Left hindlimb (tissue), 1 donor: ENCODE measurements around the gene HMX1.

ENCODE experiments used
- DNase-seq: peaks from one replicate; pipeline ENCODE4 v3.0.0-alpha.2; 2018

Gene HMX1

GRCh38 chr4:8891646-8892555, 20.3 kb upstream of the HMX1 start:
- DNase-seq: no peak

- no peak for DNase-seq
These were observed 19.6 kb upstream of the HMX1 start for GRCh38 chr4:8891255-8891645.

DNA sequence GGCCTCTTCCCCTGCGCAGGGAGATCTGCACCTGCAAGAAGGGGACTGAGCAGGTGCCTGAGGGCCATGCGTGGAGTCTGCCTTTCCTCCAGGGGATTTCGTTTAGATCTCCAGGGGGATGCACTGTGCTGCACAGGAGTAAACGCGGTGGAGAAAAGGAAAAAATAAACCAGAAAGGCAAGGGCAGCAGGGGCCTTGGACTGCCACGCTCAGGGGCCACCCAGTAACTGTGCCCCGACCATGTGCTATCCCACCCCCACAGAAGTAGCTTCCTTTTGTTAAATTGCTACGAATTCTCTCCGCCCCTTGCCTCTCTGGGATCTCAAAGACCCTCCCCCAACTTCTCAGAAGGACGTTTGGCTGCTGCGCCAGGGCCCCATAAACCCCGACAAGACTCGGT, 17.2 kb upstream of the HMX1 start:
- DNase-seq: no peak

DNA sequence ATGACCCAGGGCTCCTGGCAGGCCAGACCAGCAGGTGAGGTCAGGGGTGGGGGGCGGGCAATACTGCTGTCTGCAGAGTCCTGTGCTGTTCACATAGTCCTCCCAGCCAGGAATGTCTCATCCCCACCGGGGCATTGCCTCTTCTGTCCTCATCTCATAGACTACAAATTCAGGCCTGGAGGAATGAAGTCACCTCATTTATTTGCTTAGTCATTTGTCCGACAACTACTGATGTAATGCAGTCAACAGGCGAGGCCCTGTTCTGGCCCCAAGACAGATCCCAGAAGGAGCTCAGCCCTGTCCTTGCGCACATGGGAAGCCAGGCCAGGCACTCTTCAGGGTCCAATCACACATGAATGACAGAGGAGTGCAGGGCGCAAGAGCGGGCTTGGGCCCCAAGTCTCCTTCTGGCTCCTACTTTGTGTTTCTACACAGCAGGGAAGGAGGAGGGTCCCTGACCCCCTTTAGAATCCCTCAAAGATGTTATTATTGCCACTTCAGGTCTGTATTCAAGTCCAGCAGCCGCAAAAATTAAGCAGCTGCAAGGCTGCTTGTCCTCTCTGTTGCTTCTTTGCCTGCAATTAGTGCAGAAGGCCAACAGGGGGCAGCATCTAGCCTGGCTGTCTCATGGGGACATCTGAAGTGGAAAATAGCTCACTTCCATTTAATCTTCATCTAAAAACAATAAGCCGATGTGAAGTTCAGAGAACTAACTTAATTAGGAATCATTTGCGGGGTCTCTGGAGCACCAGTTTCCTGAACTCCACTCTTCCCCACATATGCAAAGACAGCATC, 15.2 kb upstream of the HMX1 start:
- DNase-seq: no peak

- DNase-seq: no peak
These were observed 10.6 kb upstream of the HMX1 start for GRCh38 chr4:8882239-8882638.

GRCh38 chr4:8880851-8881250, 9.2 kb upstream of the HMX1 start:
- no peak for DNase-seq

DNA sequence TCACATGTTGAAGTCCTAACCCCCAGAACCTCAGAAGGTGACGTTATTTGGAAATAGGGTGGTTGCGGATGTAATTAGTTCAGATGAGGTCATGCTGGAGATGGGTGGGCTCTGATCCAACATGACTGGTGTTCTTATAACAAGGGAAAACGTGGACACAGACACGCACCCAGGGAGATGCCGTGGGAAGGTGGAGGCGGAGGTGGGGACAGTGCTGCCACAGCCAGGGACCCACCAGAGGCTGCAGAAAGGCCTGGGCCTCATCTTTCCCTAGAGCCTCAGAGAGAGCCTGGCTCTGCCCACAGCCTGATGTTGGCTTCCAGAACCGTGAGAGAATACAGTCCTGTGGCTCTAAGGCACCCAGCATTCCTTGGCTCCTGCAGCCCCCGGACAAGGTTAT, 7.9 kb upstream of the HMX1 start:
- DNase-seq: no peak

- no peak for DNase-seq
These were observed 6.8 kb upstream of the HMX1 start for GRCh38 chr4:8878421-8878820.

GRCh38 chr4:8877780-8878040, 6.1 kb upstream of the HMX1 start:
- no peak for DNase-seq

DNA sequence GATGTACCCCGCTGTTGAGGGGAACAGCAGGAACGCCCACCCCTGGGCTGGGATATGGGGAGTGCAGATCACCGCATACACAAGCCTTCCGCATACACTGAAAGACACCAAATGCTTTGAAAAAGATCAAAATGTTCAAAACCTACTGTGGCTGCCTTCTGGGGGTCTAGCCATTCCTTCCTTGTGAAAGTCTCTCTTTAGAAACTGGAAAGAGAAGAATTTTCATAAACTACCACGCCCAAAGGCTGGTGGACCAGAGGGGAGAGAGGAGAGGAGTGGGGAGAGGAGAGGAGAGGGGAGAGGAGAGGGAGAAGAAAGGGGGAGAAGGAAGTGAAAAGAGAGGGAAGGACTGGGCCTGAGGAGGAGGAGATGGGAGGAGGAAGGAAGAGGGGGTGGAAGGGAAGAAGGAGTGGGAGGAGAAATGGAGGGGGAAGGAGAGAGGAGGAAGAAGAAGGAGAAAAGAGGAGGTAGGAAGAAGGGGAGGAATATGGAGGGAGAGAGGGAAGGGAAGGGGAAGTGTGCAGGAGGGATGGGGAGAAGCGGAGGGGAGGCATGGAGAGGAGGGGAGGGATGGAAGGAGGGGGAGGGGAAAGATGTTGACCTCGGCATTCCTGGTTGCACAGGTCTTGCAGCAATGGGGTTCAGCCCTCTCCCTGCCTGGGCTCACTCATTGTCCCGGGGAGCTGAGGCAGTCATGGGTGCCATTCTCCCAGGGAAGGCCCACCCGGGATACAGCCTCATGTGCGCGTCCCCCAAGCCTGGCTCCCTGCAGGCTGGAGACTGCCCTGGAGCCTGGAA, 5.5 kb upstream of the HMX1 start:
- DNase-seq: no peak

- DNase-seq: no peak
These were observed 3.4 kb upstream of the HMX1 start for GRCh38 chr4:8874896-8875680.

DNA sequence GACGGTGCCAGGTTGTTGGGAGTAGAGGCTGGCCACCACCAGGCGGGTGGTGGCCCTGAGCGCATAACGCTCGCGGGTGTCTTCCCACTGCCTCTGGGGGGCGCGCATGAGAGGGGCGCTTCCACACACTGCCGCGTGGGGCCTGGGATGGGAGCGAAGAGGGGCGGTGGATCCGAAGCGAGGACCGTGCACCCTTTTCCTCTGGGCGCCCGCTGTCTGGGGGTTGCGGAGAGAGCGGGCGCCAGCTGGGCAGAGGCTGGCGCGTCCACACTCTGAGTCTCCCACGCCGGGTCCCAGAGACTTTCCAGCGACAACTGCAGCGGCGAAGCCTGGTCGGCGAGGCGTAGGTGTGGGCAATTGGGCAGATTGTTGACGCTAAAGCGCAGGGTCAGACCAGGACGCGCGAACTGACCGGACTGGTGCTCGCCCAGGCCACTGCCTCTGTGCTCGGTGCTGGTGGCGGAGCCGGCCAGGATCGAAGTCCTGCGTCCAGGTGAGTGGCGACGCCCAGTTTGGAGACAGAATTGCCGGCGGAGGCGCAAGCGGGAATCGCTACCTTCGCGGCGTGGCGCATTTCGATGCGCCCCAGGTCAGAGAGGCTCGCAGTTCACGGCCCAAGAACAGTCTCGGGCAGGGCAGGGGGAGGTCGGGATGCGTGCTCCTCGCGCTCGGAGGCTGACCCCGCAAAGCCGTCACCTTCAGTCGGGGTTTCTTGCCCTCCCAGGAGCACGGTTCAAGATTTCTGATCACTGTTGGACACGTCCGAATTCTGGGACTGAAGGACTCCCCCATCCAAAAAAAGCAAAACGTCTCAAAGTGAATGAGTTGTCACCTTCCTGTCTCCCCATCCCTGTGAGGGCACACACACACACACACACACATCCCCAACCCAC, 2.6 kb upstream of the HMX1 start:
- DNase-seq: no peak

- no peak for DNase-seq
These were observed 1.0 kb upstream of the HMX1 start for GRCh38 chr4:8872402-8873291.

- no peak for DNase-seq
These were observed 807 bp downstream of the HMX1 start for GRCh38 chr4:8870647-8871416.

- no peak for DNase-seq
These were observed 1.6 kb downstream of the HMX1 start for GRCh38 chr4:8869898-8870646.

GRCh38 chr4:8869002-8869897, 2.4 kb downstream of the HMX1 start:
- no peak for DNase-seq

DNA sequence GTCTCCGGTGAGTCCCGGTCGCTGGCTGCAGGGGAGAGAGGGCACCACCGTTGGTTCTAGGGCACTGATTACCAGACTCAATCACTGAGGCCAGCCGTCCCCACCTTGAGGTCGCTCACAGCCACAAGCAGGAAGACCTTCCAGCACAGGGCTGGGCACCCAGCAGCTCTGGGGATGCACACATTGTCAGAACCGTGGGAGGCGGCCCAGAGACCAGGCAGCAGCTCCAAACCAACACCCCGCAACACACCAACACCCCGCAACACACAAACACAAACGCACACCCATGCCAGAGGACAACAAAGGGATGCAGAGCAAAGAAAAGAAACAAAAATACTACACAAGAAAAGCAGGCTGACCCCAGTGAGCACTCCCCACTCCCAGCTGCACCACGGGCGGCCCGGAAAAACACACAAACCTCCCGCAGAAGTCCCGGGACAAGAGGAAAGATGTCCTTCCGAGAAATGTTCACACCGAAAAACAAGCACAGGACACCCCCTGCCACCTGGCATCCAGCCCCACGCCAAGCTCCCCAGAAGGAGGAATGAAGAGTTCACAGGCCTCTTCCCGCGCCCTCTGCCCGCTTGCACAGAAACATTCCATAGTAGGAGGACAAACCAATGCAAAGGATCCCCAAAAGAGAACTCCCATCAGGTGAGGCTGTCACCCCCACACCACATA, 3.2 kb downstream of the HMX1 start:
- no peak for DNase-seq
